HG02852 (cell line): Measurements from ENCODE around the gene MACROD1.

Experiments
- ATAC-seq: cut with Tn5 transposase; IDR thresholded peaks from one replicate; pipeline ENCODE4 v1.9.1; 2021; ENCODE audit warnings: mild to moderate bottlenecking, moderate library complexity; ENCODE audit not compliant: unreplicated experiment

Gene MACROD1

DNA sequence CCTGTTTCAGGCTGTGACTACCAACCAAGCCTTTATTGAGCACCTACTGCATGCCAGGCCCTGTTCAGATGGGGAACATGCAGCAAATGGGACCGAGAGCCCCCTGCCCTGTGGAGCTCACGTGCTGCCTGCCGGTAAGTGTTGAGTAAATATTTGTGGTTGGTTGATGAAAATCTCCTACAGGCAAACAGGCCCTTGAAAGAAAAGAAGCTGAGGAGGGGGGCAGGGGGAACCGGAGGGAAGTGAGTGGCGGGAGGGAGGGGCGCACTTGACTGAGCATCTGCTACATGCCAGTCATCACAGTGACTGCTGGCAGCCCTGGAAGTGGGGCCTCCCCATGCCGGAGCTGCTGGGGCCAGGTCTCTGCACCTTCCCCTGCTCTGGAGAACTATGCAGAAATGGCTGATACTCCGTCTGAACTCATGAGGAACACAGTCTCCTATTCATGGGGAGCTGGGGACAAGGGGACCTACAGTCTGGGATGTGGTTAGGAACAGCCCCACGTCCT is 34.2 kb downstream of the MACROD1 start:
- no peak for ATAC-seq

- ATAC-seq, result no peak
These were observed 35.3 kb downstream of the MACROD1 start for GRCh38 chr11:64130618-64131017.

GRCh38 chr11:64129403-64129802 is 36.5 kb downstream of the MACROD1 start:
- ATAC-seq, result no peak

DNA sequence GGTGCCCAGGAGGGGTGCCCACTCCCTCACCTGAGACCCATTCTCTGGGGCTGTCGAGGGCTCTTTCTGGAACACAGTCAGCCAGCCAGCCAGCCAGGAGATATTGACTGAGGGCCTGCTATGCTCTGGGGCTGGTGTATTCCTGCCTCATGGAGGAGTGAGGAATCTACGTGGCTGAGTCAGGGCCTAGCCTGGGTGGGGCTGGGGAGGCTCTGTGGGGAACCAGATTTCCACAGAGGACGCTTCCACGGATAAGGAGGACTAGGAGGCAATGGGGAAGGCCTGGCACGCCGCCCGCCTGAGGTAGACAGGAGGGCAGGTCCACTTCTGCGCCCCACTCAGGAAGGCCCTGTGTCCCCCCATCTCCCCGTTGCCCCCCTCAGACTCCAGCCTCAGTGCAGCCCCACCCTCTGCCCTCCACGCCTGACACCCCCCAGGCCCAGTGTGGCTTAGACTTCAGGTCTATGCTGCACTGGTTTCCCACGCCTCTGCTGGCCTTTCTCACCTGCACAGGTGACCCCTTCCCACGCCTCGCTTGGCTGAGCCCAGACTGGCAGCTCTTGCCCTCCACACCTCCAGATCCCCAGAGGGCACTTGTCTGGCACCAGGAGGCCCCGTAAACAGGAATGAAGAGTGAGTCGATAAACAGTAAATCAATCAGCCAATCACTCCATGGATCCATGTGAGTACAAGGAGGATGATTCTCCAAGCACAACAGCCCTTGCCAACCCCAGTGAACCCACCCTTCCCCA is 37.5 kb downstream of the MACROD1 start:
- no peak for ATAC-seq

- no peak for ATAC-seq
These were observed 38.4 kb downstream of the MACROD1 start for GRCh38 chr11:64127267-64128072.

DNA sequence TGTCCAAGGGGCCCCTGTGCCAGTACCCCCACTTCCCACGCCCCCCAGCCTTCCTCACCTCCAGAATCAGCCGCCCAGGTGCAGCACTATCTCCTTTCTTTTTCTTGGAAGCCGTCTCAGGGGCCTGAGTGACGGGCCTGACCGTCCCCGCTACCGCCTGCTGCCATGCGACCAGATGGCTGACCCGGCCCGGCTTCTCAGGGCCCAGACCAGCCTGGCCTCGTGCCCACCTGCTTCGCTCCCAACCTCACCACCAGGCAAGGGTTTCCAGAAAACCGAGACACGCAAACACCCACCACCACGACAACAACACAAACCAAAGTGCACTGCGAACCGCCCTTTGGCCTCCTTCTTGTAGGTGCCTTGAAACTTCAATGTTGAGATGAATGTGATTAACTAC is 39.1 kb downstream of the MACROD1 start:
- no peak for ATAC-seq

DNA sequence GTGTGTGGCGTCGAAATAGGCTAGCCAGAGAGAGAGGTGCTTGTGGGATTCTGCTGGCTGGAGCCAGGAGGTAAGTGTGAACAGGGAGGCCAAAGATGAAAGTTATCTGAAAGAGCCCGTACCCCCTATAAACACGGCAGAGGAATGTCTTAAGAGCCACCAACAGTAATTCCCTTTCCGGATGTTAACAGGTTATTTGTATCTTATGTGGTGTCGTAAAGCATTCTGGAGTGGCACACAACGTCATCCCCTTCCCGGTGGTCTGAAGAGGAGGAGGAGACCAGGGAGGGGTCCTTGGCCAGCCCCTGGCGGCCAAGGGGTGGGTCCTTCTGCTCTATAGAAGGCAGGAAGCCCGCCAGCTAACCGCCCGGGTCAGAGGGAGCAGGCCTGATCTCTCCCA is 39.5 kb downstream of the MACROD1 start:
- ATAC-seq, result no peak

GRCh38 chr11:64125676-64126075 is 40.2 kb downstream of the MACROD1 start:
- no peak for ATAC-seq

DNA sequence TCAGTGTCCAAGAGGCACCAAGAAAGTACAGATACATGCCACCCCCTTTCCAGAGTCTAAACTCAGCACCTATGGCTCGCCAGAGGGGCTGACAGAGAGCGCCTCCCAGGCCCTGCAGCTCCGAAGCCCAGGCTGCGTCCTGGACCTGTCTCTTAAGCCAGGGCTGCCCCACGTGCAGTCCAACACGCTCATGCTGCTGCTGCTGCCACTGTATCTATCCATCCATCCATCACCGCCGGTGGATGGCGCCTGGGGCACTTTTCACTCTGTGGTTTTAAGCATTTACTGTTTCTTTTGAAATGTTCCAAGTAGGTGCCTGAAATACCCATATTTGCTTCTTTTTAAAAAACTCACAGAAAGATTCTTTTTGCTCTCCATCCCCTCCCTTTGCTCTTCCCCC is 41.8 kb downstream of the MACROD1 start:
- ATAC-seq, result no peak

DNA sequence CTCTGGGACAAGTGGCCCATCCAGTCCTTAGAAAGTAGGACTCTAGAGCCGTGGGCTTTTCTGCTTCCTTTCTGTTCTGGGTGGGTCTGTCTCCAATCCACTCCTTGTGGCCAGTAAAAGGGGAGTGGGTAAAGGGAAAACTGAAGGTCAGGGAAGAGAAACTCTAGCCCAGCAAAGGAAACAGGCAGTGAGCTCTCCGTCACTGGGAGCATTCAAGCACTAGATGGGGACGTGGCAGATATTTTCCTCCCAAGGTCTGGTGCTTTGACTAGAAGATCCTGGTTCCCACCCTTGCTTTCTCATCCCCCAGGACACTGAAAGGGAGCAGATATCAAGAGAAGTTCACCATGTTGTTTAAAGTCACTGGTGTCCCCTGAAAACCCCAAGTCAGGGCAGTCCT is 42.2 kb downstream of the MACROD1 start:
- no peak for ATAC-seq

GRCh38 chr11:64122411-64123410 is 43.2 kb downstream of the MACROD1 start:
- ATAC-seq, result no peak

- ATAC-seq, result no peak
These were observed 44.1 kb downstream of the MACROD1 start for GRCh38 chr11:64121663-64122410.

DNA sequence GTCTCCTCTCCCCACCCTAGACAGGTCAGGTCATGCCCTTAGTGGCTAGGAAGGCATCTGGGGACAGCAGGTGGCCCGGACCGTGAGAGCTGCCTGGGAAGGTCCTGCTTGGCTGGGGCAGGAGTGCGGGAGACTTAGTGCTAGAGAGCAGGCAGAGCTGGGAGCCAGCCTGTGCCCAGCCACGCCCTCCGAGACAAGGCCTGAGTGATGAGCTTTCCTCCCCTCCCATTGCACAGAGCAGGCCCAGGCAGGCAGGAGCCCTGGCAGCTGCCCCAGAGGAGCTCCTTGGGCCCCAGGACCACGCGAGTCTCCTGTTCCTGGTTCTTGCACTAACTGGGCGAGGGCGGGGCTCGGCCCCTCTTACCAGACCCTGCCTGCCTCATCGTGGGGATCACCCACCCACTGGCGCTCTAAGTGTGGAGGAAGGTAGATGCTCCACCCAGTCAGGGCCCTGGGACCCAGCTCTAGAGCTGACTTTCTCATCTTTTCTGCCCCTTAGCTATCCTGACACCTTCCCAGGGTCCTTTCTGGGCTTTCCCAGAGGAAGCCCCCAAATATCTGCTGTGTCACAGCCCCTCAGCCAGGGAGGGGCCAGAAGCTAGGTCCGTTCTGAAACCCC is 44.9 kb downstream of the MACROD1 start:
- no peak for ATAC-seq

- no peak for ATAC-seq
These were observed 46.2 kb downstream of the MACROD1 start for GRCh38 chr11:64119700-64120099.

GRCh38 chr11:64118876-64119665 is 46.8 kb downstream of the MACROD1 start:
- no peak for ATAC-seq

DNA sequence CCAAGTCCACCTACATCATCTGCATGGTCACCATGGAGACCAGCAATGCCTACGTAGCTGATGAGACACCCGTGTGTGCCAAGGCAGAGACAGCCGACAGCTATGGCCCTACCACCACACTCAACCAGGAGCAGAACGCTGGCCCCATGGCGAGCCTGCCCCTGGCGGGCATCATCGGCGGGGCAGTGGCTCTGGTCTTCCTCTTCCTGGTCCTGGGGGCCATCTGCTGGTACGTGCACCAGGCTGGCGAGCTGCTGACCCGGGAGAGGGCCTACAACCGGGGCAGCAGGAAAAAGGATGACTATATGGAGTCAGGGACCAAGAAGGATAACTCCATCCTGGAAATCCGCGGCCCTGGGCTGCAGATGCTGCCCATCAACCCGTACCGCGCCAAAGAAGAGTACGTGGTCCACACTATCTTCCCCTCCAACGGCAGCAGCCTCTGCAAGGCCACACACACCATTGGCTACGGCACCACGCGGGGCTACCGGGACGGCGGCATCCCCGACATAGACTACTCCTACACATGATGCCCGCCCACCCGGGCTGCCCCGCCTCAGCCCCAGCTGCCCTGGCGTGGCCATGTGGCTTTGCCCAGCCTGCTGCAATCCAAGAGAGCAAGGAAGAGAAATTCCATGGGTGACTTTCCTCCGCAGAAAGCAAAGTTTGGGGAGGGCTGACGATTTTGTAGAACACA is 48.0 kb downstream of the MACROD1 start:
- no peak for ATAC-seq

GRCh38 chr11:64115531-64116522 is 50.1 kb downstream of the MACROD1 start:
- ATAC-seq, result no peak
